Gastroesophageal sphincter (tissue), 4 donors: ENCODE data around the gene OVCH1. TPM values are rescaled to one million over a fixed set of nuclear protein-coding genes. Genes with fewer than 3 reads are reported as not detected.

Experiments
- ATAC-seq: fragments of 150-250 bp; one replicate; pipeline ENCODE4 v1.9.1; 2016; ENCODE audit warnings: mild to moderate bottlenecking, moderate library complexity
- H3K27ac ChIP-seq, 4 donors: fragments of 200-600 bp; sonication (generic) in 3 of 4; 1 replicate in 3 of 4; 2 replicates in 1 of 4; pipeline ENCODE4 v1.5.1; 2016 to 2019
- H3K27me3 ChIP-seq: fragments of 200-600 bp; sonication (generic); one replicate; pipeline ENCODE4 v1.5.1; 2019
- H3K36me3 ChIP-seq, 2 donors: fragments of 200-600 bp; sonication (generic); one replicate each; pipeline ENCODE4 v1.5.1; 2019; ENCODE audit warnings: control low read depth in 1 of 2
- H3K4me1 ChIP-seq, 3 donors: fragments of 200-600 bp; sonication (generic); 1 replicate in 2 of 3; 2 replicates in 1 of 3; pipeline ENCODE4 v1.5.1; 2016 to 2019; ENCODE audit warnings: control low read depth in 2 of 3
- H3K4me3 ChIP-seq, 2 donors: fragments of 200-600 bp; sonication (generic); one replicate each; pipeline ENCODE4 v1.5.1; 2019; ENCODE audit warnings: mild to moderate bottlenecking in 1 of 2, moderate library complexity in 1 of 2
- H3K9me3 ChIP-seq, 3 donors: fragments of 200-600 bp; sonication (generic); one replicate each; pipeline ENCODE4 v1.5.1; 2017 to 2019; ENCODE audit warnings: control low read depth in 2 of 3
- CTCF ChIP-seq, 4 experiments: fragments of 200-600 bp in 2 of 4; fragments of 450-650 bp in 2 of 4; sonication (generic) in 1 of 4; IDR thresholded peaks; one replicate each; pipeline ENCODE4 v1.5.1; 2017 to 2019; ENCODE audit warnings: antibody characterized with exemption in 4 of 4, mild to moderate bottlenecking in 2 of 4, moderate library complexity in 2 of 4
- EP300 ChIP-seq: sonication (generic); formaldehyde crosslinking; IDR thresholded peaks from one replicate; pipeline ENCODE4 v1.6.1; 2017; ENCODE audit warnings: antibody characterized with exemption, mild to moderate bottlenecking
- POLR2A ChIP-seq, 2 donors: fragments of 450-650 bp; IDR thresholded peaks; one replicate each; pipeline ENCODE4 v1.6.1; 2017; ENCODE audit warnings: antibody characterized with exemption in 2 of 2, mild to moderate bottlenecking in 2 of 2, moderate library complexity in 1 of 2
- POLR2AphosphoS5 ChIP-seq: sonication (generic); formaldehyde crosslinking; IDR thresholded peaks from one replicate; pipeline ENCODE4 v1.6.1; 2017; ENCODE audit warnings: antibody characterized with exemption
- WGBS, 2 donors: methylation state at CpG; one replicate each; pipeline ENCODE4 v1.1.5; 2018; ENCODE audit warnings: low coverage in 1 of 2; 5-methylcytosine and 5-hydroxymethylcytosine counted together
- total RNA-seq, 4 donors: library from RNA; depleted of rRNA; stranded (reverse); fragments of >200 nt; gene quantifications; one replicate each; pipeline ENCODE4 v1.1.0, GENCODE V29; 2016

Gene OVCH1
- total RNA-seq, 4 donors from 2014 or later, result 0.13 to 0.57 (median 0.43) TPM

GRCh38 chr12:29460082-29460481, 37.4 kb downstream of the OVCH1 start:
- Histone ChIP-seq H3K9me3 (no peaks in the 10 kb centered on the region), H3K27me3 (no peaks in the 10 kb centered on the region), H3K27ac (no peak overlapping the region), H3K4me1 (no peaks in the 10 kb centered on the region), H3K36me3 (no peaks in the 10 kb centered on the region), H3K4me3 (no peak overlapping the region)
- ATAC-seq, result no peak
- no peak for TF ChIP-seq POLR2AphosphoS5
- TF ChIP-seq POLR2A (IDR thresholded peaks at IDR 0.05), result no peak
- TF ChIP-seq EP300, result no peak
- TF ChIP-seq CTCF (IDR thresholded peaks at IDR 0.05), result no peak
- 71 to 82% methylated on average over 1 to 2 of the region's 2 CpGs for WGBS, 2 donors

- no peaks in the 10 kb centered on the region for H3K4me1 ChIP-seq
- H3K27me3 ChIP-seq, result no peaks in the 10 kb centered on the region
- H3K36me3 ChIP-seq, result no peaks in the 10 kb centered on the region
- no peak for ATAC-seq
- H3K27ac ChIP-seq, result no peak overlapping the region
- H3K4me3 ChIP-seq, result no peak overlapping the region
- WGBS, 2 donors, result 17 to 61% methylated on average over 1 of the region's 1 CpG
- no peaks in the 10 kb centered on the region for H3K9me3 ChIP-seq
- no peak for TF ChIP-seq EP300
- no peak for TF ChIP-seq POLR2AphosphoS5
- no peak for TF ChIP-seq POLR2A (IDR thresholded peaks at IDR 0.05)
- no peak for TF ChIP-seq CTCF (IDR thresholded peaks at IDR 0.05)
These were observed 42.4 kb downstream of the OVCH1 start for GRCh38 chr12:29455087-29455486.

- H3K4me1 ChIP-seq, result no peaks in the 10 kb centered on the region
- ATAC-seq, result no peak
- TF ChIP-seq EP300 (no peak), CTCF (IDR thresholded peaks at IDR 0.05) (no peak), POLR2A (IDR thresholded peaks at IDR 0.05) (no peak), POLR2AphosphoS5 (no peak)
- no peaks in the 10 kb centered on the region for H3K9me3 ChIP-seq
- H3K27me3 ChIP-seq, result no peaks in the 10 kb centered on the region
- no peaks in the 10 kb centered on the region for H3K36me3 ChIP-seq
- WGBS, 2 donors, result 75 to 95% methylated on average over 2 of the region's 2 CpGs
- H3K27ac ChIP-seq, result no peak overlapping the region
- no peak overlapping the region for H3K4me3 ChIP-seq
These were observed 45.6 kb downstream of the OVCH1 start for GRCh38 chr12:29451888-29452287.

- H3K9me3 ChIP-seq, result no peaks in the 10 kb centered on the region
- H3K36me3 ChIP-seq, result no peaks in the 10 kb centered on the region
- ATAC-seq, result no peak
- H3K4me1 ChIP-seq, result no peaks in the 10 kb centered on the region
- H3K4me3 ChIP-seq, result no peak overlapping the region
- H3K27me3 ChIP-seq, result no peaks in the 10 kb centered on the region
- no peak for TF ChIP-seq CTCF (IDR thresholded peaks at IDR 0.05)
- TF ChIP-seq POLR2A (IDR thresholded peaks at IDR 0.05), result no peak
- no peak for TF ChIP-seq EP300
- no peak for TF ChIP-seq POLR2AphosphoS5
- WGBS, 2 donors, result 71 to 89% methylated on average over 1 to 4 of the region's 4 CpGs
- no peak overlapping the region for H3K27ac ChIP-seq
These were observed 49.3 kb downstream of the OVCH1 start for GRCh38 chr12:29448157-29448556.

GRCh38 chr12:29447285-29447975, 50.1 kb downstream of the OVCH1 start:
- Histone ChIP-seq H3K27me3 (no peaks in the 10 kb centered on the region), H3K27ac (no peak overlapping the region), H3K4me1 (no peaks in the 10 kb centered on the region), H3K9me3 (no peaks in the 10 kb centered on the region), H3K36me3 (no peaks in the 10 kb centered on the region), H3K4me3 (no peak overlapping the region)
- 58% methylated on average over 2 of the region's 2 CpGs for WGBS, 2 donors
- no peak for ATAC-seq
- TF ChIP-seq EP300 (no peak), CTCF (IDR thresholded peaks at IDR 0.05) (no peak), POLR2AphosphoS5 (no peak), POLR2A (IDR thresholded peaks at IDR 0.05) (no peak)
